ENCODE results near the gene ATP6V0B.
A peak's percentile ranks its signal among the peaks of the same experiment; 100 is the strongest.

ATP6V0B gene

GRCh38 chr1:43946236-43947060 is 28.3 kb upstream of the ATP6V0B start, which contains the start of gene IPO13:
TSS of gene IPO13 (plus strand) at chr1:43946950. CDS start at chr1:43947601, 651 bp downstream.
- peak; percentile 80 to 91 for DNase-seq (ENCODE audit: low read depth in 2 of 2)

- DNase-seq (ENCODE audit: low read depth in 2 of 2): no peak
Measured at GRCh38 chr1:43947061-43947873, 27.5 kb upstream of the ATP6V0B start.

DNA sequence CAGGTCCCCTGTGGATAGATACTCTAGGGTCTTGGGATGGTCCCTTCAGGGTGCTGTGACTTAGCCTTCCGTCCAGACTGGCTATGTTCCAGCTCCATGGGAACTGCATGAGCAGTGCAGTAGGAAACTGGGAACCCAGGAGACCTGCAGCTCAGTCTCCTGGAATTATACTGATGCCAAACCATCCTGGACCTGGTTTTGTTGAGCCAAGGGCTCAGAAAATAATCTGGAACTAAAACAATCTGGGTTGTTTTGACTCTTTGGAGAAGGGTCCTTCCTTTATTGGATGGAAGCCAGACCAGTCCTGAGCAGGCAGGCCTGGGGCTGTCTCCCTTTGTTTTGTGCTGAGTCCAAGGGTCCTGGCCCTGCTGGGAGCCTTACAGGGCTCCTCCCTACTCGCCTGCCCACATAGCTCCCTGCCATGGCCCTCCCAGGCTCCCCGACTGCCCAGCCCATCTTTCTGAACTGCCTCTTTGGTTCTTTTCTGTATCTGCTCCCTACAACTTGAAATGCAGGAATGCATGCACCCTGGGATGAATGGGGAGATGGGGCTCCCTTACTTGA is 26.8 kb upstream of the ATP6V0B start:
- DNase-seq (ENCODE audit: low read depth in 2 of 2): no peak

GRCh38 chr1:43949678-43950077 is 25.1 kb upstream of the ATP6V0B start:
- no peak for DNase-seq (ENCODE audit: low read depth in 2 of 2)

- no peak for DNase-seq (ENCODE audit: low read depth in 2 of 2)
Measured at GRCh38 chr1:43951021-43951985, 23.5 kb upstream of the ATP6V0B start.

DNA sequence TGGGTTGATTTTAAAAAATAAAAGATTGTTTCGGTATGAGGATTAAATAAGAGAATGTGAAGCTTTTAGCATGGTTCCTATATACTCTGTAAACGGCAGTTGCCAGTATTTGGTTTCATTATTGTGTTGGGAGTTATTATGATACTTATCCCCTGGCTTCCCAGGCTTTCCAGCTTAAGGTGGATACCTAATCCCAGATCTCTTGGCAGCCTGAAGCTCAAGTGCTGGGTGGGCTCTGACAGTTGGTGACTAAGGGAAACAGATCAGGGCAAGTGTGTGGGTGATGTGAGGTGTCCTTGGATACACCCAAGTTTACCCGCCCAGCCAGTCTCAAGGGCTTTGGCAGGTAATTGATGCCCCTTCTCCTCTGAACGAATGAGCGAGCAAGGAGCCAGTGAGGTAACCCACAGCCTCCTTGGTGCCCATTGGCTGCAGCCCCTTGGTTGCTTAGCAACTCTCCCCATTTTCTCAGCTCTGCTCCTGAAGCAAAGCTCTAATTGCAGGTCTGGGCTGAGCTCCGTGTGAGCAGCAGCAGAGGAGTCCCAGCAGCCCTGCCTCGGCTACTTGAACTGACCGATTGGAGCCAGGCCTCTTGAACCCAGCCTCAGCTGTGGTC is 21.9 kb upstream of the ATP6V0B start:
- DNase-seq (ENCODE audit: low read depth in 2 of 2): no peak

GRCh38 chr1:43953361-43953760 is 21.4 kb upstream of the ATP6V0B start:
- no peak for DNase-seq (ENCODE audit: low read depth in 2 of 2)

DNA sequence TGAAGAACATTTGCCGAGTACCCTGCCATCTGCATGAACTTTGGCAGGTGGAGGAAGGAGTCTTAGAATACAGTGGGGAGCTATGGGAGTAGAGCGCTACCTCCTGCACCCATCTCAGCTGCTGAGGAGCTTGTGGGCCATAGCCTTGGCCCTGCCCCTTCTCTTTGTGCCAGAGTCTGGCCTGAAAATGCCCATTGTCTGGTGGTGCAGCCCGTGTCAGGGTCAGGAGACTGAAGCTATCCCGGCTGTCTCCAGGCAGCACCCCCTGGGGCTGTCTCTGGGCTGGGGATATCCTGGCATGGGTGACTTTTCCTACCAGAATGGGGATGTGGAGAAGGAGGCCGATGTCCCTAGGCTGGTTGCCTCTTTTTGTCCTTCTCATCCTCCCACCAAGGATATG is 20.7 kb upstream of the ATP6V0B start:
- DNase-seq (ENCODE audit: low read depth in 2 of 2): no peak

- DNase-seq (ENCODE audit: low read depth in 2 of 2): no peak
Measured at GRCh38 chr1:43956234-43956633, 18.5 kb upstream of the ATP6V0B start.

DNA sequence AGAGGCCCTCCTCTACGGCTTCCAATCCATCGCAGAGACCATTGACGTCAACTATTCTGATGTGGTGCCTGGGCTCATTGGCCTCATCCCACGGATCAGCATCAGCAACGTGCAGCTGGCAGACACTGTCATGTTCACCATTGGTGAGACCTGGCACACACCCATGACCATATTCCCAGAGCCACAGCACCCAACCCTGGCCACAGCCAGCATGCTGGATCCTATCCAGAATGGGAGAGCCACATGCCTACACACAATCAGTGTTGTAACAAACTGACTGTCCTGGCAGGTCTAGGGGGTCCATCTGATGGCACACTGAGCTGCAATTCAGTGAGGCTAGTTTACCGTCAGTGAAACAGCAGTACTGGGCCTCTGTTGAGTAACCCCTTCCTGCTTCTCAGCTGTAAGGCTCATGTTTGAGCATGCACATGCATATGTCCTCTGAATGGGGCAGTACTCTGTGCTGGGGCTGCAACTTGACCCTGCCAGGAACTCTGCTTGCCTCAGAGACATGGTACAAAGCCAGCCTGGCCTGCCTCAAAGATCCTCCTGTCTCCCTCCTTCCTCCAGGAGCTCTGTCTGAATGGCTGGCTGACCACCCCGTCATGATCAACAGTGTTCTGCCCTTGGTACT is 17.2 kb upstream of the ATP6V0B start:
- DNase-seq (ENCODE audit: low read depth in 2 of 2): no peak

GRCh38 chr1:43958351-43959255 is 16.2 kb upstream of the ATP6V0B start:
- no peak for DNase-seq (ENCODE audit: low read depth in 2 of 2)

- DNase-seq (ENCODE audit: low read depth in 2 of 2): no peak
Measured at GRCh38 chr1:43960798-43961197, 14.0 kb upstream of the ATP6V0B start.

- no peak for DNase-seq (ENCODE audit: low read depth in 2 of 2)
Measured at GRCh38 chr1:43961692-43962091, 13.1 kb upstream of the ATP6V0B start.

DNA sequence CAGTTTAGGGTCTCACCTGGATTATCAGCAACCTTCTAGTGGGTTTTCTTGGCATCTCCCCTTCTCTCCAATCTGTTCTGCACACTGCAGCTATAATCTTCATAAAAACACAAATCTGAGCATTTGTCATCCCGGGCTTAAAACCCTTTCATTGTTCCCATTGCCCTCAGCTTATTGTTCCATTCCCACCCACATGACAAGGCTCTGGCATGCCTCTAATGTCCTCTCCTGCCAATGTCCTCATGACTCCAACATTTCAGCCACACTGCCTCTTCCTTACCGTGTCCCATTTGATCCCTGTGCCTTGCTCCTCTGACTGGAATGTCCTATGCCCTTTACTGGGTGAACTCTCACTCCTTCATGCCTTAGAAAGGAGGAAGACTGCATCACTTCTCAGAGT is 12.4 kb upstream of the ATP6V0B start:
- DNase-seq (ENCODE audit: low read depth in 2 of 2): no peak

GRCh38 chr1:43963006-43963405 is 11.8 kb upstream of the ATP6V0B start:
- no peak for DNase-seq (ENCODE audit: low read depth in 2 of 2)

- no peak for DNase-seq (ENCODE audit: low read depth in 2 of 2)
Measured at GRCh38 chr1:43963890-43964289, 10.9 kb upstream of the ATP6V0B start.

DNA sequence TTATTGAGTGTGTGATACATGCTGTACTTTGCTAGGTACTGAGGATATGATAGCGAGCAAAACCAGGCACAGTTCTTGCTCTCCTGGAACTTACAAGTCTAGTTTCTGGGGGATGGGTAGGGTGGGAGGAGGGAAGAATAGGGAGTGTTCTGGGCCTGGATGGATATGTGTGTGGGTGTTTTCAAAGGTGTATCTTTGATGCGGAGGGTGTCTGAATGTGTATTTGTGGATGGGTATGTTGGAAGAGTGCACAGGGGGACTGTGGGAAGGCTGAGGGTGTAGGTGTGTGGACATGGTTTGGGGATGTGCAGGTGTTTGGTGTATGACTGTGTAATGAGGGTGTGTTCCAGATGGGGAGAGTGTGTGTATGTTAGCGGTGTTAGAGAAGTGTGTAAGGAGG is 9.4 kb upstream of the ATP6V0B start:
- no peak for DNase-seq (ENCODE audit: low read depth in 2 of 2)

DNA sequence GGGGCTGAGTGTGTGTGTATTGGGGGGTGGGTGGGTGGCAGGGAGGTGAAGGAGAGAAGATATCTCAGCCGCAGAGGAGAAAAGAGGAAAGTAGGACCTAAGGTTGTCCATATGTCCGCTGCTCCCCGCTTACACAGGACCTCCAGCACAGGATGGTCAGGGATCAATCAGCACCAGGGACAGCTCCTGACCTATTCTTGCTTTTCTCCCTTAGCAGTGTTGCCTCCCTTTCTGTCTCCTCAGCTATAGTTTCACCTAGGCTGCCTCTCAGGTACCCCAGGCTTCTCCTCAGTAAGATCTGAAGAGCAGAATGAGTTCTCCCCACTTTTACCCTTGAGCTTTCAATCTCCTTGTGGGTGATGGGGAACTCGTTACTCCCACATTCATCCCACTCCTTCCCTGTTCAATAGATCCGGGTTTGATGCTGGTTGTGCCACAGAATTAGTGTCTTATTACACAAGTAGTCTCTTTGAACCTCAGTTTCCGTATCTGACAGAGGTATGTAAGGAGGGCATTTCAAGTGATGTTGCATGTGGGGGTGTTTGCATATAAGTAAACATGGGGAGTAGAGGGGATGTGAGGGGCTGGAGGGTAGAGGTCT is 6.3 kb upstream of the ATP6V0B start:
- DNase-seq (ENCODE audit: low read depth in 2 of 2): no peak

DNA sequence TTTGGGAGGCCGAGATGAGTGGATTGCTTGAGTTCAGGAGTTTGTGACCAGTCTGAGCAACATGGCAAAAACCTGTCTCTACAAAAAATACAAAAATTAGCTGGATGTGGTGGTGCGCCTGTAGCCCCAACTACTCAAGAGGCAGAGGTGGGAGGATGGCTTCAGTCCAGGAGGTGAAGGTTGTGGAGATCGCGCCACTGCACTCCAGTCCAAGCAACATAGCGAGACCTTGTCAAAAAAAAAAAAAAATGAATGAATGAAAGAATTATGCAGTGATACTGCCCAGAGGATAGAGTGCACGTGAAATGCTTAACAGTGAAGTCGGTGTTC is 5.4 kb upstream of the ATP6V0B start:
- no peak for DNase-seq (ENCODE audit: low read depth in 2 of 2)
